Upper lobe of left lung (tissue), 6 donors: ENCODE results near the gene C17orf50. TPM values are rescaled to one million over a fixed set of nuclear protein-coding genes. Genes with fewer than 3 reads are reported as not detected.

Experiments
- ATAC-seq, 2 donors: fragments of 200-7000 bp; cut with Tn5 transposase; one replicate each; pipeline ENCODE4 v1.9.1; 2022; ENCODE audit warnings: mild to moderate bottlenecking in 2 of 2, moderate library complexity in 2 of 2; ENCODE audit not compliant: low FRiP score in 2 of 2
- DNase-seq, 2 donors: peaks; one replicate each; pipeline ENCODE4 v3.0.0-alpha.2; 2019 to 2020
- H3K27ac ChIP-seq, 4 donors: fragments of 200-600 bp; sonication (generic); one replicate each; pipeline ENCODE4 v1.5.1; 2016 to 2019
- H3K27me3 ChIP-seq, 4 donors: fragments of 200-600 bp; sonication (generic); one replicate each; pipeline ENCODE4 v1.5.1; 2017 to 2019
- H3K36me3 ChIP-seq, 4 donors: fragments of 200-600 bp; sonication (generic); one replicate each; pipeline ENCODE4 v1.5.1; 2016 to 2019
- H3K4me1 ChIP-seq, 4 donors: fragments of 200-600 bp; sonication (generic); one replicate each; pipeline ENCODE4 v1.5.1; 2018 to 2019
- H3K4me3 ChIP-seq, 4 donors: fragments of 200-600 bp; sonication (generic); one replicate each; pipeline ENCODE4 v1.5.1; 2017 to 2019; ENCODE audit warnings: mild to moderate bottlenecking in 2 of 4, moderate library complexity in 1 of 4
- H3K9me3 ChIP-seq, 4 donors: fragments of 200-600 bp; sonication (generic); one replicate each; pipeline ENCODE4 v1.5.1; 2018 to 2019
- EP300 ChIP-seq, 4 donors: sonication (generic); formaldehyde crosslinking; IDR thresholded peaks; one replicate each; pipeline ENCODE4 v1.5.1; 2017; ENCODE audit warnings: antibody characterized with exemption in 4 of 4, control low read depth in 2 of 4
- POLR2A ChIP-seq, 4 donors: fragments of 450-650 bp; IDR thresholded peaks; one replicate each; pipeline ENCODE4 v1.5.1; 2016 to 2017; ENCODE audit warnings: antibody characterized with exemption in 4 of 4, mild to moderate bottlenecking in 2 of 4
- POLR2AphosphoS5 ChIP-seq, 2 donors: sonication (generic); formaldehyde crosslinking; IDR thresholded peaks; one replicate each; pipeline ENCODE4 v1.5.1; 2017; ENCODE audit warnings: antibody characterized with exemption in 2 of 2
- WGBS, 2 donors: methylation state at CpG; one replicate each; pipeline ENCODE4 v1.1.5; 2017 to 2018; 5-methylcytosine and 5-hydroxymethylcytosine counted together
- total RNA-seq, 6 donors: library from RNA; depleted of rRNA in 4 of 6; stranded (reverse); fragments of >200 nt in 4 of 6; gene quantifications; one replicate each; pipeline versions ENCODE4 v1.1.0 to v1.2.1, GENCODE V29; 2016 to 2021
- TF ChIP-seq, protein P1 (sequence below), 6 experiments: fragments of 450-650 bp in 4 of 6; fragments of 200-600 bp in 2 of 6; sonication (generic) in 2 of 6; IDR thresholded peaks; one replicate each; pipeline ENCODE4 v1.5.1; 2016 to 2019; ENCODE audit warnings: antibody characterized with exemption in 6 of 6
- donor health status: DM: no; HTN: no; CAD: no; lungs with moderate emphysema.
- donor health status: DM: no; HTN: yes; CAD: no; lungs with severe emphysema.

The C17orf50 gene
- total RNA-seq, 6 donors from 2014 or later = 0.46 to 1.1 TPM; not detected in 4

DNA sequence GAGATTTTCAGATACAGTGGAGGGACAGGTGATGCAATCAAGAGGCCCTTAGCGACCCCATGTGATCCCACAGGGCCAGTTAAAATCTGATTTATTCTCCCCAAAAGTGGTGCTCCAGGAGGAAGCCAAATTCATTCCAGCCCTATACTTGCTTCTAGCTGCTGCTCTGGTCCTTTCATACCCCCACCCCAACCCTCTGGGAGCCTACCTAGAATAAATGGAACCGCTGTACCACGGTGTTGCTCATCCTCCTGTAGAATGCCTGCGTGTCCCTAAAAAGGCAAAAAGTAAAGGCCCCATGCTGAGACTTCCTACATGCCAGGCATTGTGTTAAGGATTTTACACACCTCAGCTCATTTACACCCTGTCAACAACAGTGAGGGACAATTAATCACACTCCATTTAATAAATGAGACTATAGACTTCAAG, 31.3 kb upstream of the C17orf50 start:
- DNase-seq = no peak

DNA sequence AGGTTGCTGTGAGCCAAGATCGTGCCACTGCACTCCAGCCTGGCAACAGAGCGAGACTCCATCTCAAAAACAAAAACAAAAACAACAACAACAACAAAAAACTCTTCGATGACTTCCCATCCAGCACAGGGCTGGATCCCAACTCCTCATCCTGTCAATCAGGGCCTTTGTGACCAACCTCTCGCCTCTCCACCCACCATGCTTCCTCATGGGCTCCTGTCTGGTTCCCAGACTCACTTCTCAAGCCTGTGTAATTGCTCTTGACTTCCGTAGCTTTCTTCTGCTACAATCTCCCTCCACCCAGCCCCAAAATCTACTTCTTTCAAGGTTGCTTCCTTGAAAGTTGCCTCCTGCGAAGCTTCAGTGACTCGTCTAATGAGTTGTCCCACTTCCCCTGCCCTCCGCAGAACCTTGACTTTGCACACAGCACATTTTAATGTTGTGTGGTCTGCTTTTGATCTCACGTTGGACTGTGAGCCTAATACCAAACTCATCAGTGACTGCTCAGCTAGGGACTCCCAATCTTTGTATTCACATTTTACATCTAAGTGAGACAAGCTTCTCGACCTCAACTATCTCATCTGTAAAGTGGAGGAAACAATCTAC, 30.2 kb upstream of the C17orf50 start:
- H3K27ac ChIP-seq = no peak overlapping the region
- H3K4me3 ChIP-seq = no peak overlapping the region
- H3K9me3 ChIP-seq = no peaks in the 10 kb centered on the region
- no peak for DNase-seq
- ATAC-seq = no peak
- TF ChIP-seq, protein P1, sequence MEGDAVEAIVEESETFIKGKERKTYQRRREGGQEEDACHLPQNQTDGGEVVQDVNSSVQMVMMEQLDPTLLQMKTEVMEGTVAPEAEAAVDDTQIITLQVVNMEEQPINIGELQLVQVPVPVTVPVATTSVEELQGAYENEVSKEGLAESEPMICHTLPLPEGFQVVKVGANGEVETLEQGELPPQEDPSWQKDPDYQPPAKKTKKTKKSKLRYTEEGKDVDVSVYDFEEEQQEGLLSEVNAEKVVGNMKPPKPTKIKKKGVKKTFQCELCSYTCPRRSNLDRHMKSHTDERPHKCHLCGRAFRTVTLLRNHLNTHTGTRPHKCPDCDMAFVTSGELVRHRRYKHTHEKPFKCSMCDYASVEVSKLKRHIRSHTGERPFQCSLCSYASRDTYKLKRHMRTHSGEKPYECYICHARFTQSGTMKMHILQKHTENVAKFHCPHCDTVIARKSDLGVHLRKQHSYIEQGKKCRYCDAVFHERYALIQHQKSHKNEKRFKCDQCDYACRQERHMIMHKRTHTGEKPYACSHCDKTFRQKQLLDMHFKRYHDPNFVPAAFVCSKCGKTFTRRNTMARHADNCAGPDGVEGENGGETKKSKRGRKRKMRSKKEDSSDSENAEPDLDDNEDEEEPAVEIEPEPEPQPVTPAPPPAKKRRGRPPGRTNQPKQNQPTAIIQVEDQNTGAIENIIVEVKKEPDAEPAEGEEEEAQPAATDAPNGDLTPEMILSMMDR (IDR thresholded peaks at IDR 0.05) = no peak
- no peak for TF ChIP-seq EP300 (IDR thresholded peaks at IDR 0.05)
- no peak for TF ChIP-seq POLR2A (IDR thresholded peaks at IDR 0.05)
- no peak for TF ChIP-seq POLR2AphosphoS5 (IDR thresholded peaks at IDR 0.05)
- H3K4me1 ChIP-seq = peaks cover 6 to 20% (median 12%) of the 10 kb centered on the region in 4 donors
- WGBS, 2 donors = 81 to 89% methylated on average over 10 of the region's 10 CpGs
- H3K27me3 ChIP-seq = no peaks in the 10 kb centered on the region
- H3K36me3 ChIP-seq = peaks cover 0 to 26% (median 5%) of the 10 kb centered on the region in 4 donors

More for the DNA sequence above, 31.3 kb upstream of the C17orf50 start:
- Histone ChIP-seq H3K4me1 (peaks cover 6 to 20% (median 12%) of the 10 kb centered on the region in 4 donors), H3K27ac (no peak overlapping the region), H3K9me3 (no peaks in the 10 kb centered on the region), H3K27me3 (no peaks in the 10 kb centered on the region), H3K4me3 (no peak overlapping the region), H3K36me3 (peaks cover 6 to 37% (median 14%) of the 10 kb centered on the region in 4 donors)
- no peak for ATAC-seq
- WGBS, 2 donors = 87 to 88% methylated on average over 4 of the region's 4 CpGs
- TF ChIP-seq POLR2A (IDR thresholded peaks at IDR 0.05) = no peak
- TF ChIP-seq POLR2AphosphoS5 (IDR thresholded peaks at IDR 0.05) = no peak
- TF ChIP-seq EP300 (IDR thresholded peaks at IDR 0.05) = no peak
- TF ChIP-seq, protein P1 (IDR thresholded peaks at IDR 0.05) = no peak

DNA sequence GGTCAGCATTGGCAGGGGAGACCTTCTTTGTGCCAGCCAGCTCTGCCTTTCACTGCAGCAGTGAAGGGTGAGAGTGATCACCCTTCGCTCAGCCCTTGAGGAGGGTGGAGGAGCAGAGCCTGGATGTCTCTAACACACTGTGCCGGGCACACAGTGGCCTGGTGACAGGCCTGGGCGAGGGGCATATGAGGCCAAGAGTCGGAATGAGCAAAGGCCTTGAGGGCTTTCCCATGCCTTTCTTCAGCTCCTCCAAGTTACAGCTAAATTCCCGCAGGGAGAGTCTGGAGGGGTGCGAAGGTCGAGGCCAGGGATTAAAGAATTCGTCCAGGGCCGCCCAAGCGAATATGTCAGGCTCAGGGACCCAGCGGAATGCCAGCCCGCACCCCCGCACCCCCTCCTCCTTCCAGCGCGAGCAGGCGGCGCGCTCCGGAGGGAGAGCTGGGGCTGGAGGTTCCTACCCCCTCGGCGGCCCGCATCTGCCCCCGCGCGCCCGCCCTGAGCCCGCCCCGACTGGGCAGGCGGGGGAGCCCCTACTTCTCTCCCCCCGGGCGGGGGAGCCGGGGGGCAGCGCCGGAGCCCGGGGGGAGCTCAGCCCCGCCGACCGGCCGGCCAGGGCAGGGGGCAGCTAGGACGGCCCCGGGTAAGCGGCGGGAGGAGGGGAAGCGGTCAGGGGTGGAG, 29.3 kb upstream of the C17orf50 start, which contains the start of gene RASL10B:
TSS of gene RASL10B (plus strand) at position 401 of the 678 bp plus-strand sequence. CDS start 3,546 bp downstream, outside the sequence.
- Histone ChIP-seq H3K4me1 (peaks cover 6 to 20% (median 12%) of the 10 kb centered on the region in 4 donors), H3K27me3 (no peaks in the 10 kb centered on the region), H3K4me3 (peak within 1 kb of the TSS; percentile 55 to 81 (median 60)), H3K9me3 (no peaks in the 10 kb centered on the region), H3K36me3 (peaks cover 0 to 18% (median 0%) of the 10 kb centered on the region in 4 donors), H3K27ac (peak within 1 kb of the TSS in 2 of 4 donors; percentile 21 to 45)
- ATAC-seq (peak; percentile 9 to 81), DNase-seq (peak; percentile 49 to 90)
- 15 to 17% methylated on average over 9 to 18 of the region's 44 CpGs for WGBS, 2 donors
- TF ChIP-seq POLR2A (IDR thresholded peaks at IDR 0.05) = no peak
- TF ChIP-seq EP300 (IDR thresholded peaks at IDR 0.05) = no peak
- TF ChIP-seq, protein P1 (IDR thresholded peaks at IDR 0.05) = no peak
- no peak for TF ChIP-seq POLR2AphosphoS5 (IDR thresholded peaks at IDR 0.05)

DNA sequence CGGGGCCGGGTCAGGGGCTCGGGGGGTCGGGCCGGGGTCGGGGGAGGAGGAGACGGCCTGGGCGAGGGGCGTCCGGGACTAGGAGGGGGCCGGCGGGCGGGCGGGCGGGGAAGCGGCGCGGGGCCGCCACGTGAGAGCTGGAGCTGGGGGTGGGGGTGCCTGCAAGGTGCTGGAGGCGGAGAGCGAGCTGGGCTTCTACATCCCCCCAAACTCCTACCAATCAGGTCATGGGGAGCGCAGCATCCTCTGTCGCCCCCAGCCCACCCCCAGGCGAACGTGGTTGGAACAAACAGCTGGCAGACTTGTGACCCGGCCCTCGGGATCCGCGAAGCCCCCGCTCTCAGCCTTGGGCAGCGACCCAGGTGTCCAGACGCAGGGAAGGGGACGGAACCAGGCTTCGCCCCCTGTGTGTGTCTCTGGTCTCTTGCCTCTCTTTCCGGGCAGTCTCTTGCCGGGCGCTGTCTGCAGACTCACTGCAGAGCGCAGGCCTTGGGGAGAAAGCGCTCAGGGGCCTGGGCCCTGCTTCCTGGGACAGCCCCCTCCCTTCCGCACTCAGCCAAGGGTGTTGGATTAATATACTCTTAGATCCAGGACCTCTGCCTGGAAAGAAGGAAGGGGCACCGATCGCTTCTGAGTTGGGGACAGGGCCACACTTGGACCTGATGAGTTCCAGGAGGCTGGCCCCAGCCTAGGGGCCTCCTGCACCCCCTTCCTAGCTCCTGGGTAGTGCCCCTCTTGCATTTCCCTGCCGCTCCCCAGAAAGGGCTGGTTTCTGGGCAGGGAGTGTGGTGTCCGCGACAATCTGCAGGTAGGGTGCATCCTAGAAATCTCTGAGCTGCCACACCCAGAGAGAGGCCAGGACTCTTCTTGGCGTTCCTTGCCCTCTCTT, 28.5 kb upstream of the C17orf50 start:
- Histone ChIP-seq H3K4me1 (peaks cover 6 to 20% (median 12%) of the 10 kb centered on the region in 4 donors), H3K27ac (peak overlapping the region in 2 of 4 donors; percentile 21 to 45)

More for the DNA sequence above, 28.5 kb upstream of the C17orf50 start:
- Histone ChIP-seq H3K36me3 (peaks cover 0 to 10% (median 0%) of the 10 kb centered on the region in 4 donors), H3K9me3 (no peaks in the 10 kb centered on the region), H3K27me3 (no peaks in the 10 kb centered on the region), H3K4me3 (peak overlapping the region; percentile 55 to 81 (median 60))
- peak in 1 of 2 donors; percentile 29 for ATAC-seq
- peak in 1 of 2 donors; percentile 77 for DNase-seq
- WGBS, 2 donors = 35 to 85% methylated on average over 4 to 29 of the region's 47 CpGs
- no peak for TF ChIP-seq EP300 (IDR thresholded peaks at IDR 0.05)
- TF ChIP-seq POLR2A (IDR thresholded peaks at IDR 0.05) = no peak
- TF ChIP-seq, protein P1 (IDR thresholded peaks at IDR 0.05) = no peak
- TF ChIP-seq POLR2AphosphoS5 (IDR thresholded peaks at IDR 0.05) = no peak
